ENCODE measurements around the gene TBC1D32.
"Not testable (repeated sequence)": the region's sequence is repeated elsewhere in the genome, so short reads cannot be mapped to it uniquely, and the experiment has no call there.

TBC1D32 gene

GRCh38 chr6:121188356-121188755 lies 145.9 kb downstream of the TBC1D32 start:
- Histone ChIP-seq H3K4me1 (ENCODE audit: control insufficient read depth in 1 of 2, insufficient read depth in 2 of 2, low read length in 2 of 2) (no peaks in the 10 kb centered on the region), H3K27ac (ENCODE audit: low read depth, low read length) (no peak overlapping the region), H3K9ac (ENCODE audit: low read depth in 1 of 2, low read length in 2 of 2) (no peak overlapping the region), H3K4me3 (ENCODE audit: low read depth in 1 of 2, low read length in 2 of 2) (no peak overlapping the region), H3K27me3 (ENCODE audit: control insufficient read depth in 1 of 2, insufficient read depth in 2 of 2, low read length in 2 of 2) (no peaks in the 10 kb centered on the region), H3K36me3 (ENCODE audit: control insufficient read depth in 1 of 2, insufficient read depth in 2 of 2, low read length in 2 of 2) (no peaks in the 10 kb centered on the region), H3K9me3 (ENCODE audit: control insufficient read depth in 1 of 2, low read length in 2 of 2) (no peaks in the 10 kb centered on the region)

DNA sequence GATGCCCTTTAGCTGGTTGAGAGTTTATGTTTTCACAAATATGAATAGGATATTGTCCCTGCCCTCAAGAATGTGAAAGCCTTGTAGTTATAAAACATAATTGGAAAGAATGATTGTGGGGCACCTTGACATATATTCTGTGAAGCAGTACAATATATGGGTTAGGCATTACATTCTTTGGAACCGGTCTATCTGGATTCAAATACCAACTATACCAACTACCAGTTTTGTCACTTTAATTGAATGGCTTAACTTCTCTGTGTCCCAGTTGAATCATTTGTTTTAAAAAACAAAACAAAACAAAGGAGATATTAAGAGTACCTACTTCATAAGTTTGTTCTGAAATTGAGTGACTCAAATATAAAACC lies 146.5 kb downstream of the TBC1D32 start:
- H3K9ac ChIP-seq (ENCODE audit: low read depth in 1 of 2, low read length in 2 of 2): no peak overlapping the region
- no peaks in the 10 kb centered on the region for H3K4me1 ChIP-seq (ENCODE audit: control insufficient read depth in 1 of 2, insufficient read depth in 2 of 2, low read length in 2 of 2)
- no peaks in the 10 kb centered on the region for H3K9me3 ChIP-seq (ENCODE audit: control insufficient read depth in 1 of 2, low read length in 2 of 2)
- H3K27me3 ChIP-seq (ENCODE audit: control insufficient read depth in 1 of 2, insufficient read depth in 2 of 2, low read length in 2 of 2): no peaks in the 10 kb centered on the region
- no peak overlapping the region for H3K4me3 ChIP-seq (ENCODE audit: low read depth in 1 of 2, low read length in 2 of 2)
- H3K27ac ChIP-seq (ENCODE audit: low read depth, low read length): no peak overlapping the region
- H3K36me3 ChIP-seq (ENCODE audit: control insufficient read depth in 1 of 2, insufficient read depth in 2 of 2, low read length in 2 of 2): no peaks in the 10 kb centered on the region

DNA sequence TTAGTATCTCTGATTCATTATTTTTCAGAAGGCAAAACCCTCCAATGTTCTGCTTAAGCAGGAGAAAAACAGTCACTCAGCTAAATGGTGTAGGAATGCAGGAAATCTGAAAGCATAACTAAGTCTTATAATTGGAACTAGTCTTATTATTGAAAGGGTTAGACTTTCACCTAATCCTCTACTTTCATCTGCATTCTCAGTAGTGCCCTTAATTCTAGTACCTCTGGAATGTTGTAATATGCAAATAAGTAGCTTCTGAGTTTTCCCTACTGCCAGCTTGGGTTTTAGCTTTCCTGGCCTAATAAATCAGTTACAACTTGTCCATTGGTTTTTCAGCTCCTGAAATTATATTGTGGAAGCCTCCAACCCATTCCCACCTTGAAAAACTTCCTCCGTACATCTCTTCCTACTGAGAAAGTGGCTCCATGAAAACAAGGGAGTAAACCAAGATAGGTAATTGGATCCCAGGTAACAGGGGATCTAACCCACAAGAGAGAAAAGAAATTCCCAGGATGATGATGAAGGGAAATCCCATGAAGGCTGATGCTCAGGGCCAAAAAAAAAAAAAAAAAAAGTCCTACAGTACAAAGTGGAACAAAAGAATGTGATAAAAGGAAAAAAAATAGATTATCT lies 147.0 kb downstream of the TBC1D32 start:
- Histone ChIP-seq H3K27me3 (ENCODE audit: control insufficient read depth in 1 of 2, insufficient read depth in 2 of 2, low read length in 2 of 2) (no peaks in the 10 kb centered on the region), H3K27ac (ENCODE audit: low read depth, low read length) (no peak overlapping the region)

DNA sequence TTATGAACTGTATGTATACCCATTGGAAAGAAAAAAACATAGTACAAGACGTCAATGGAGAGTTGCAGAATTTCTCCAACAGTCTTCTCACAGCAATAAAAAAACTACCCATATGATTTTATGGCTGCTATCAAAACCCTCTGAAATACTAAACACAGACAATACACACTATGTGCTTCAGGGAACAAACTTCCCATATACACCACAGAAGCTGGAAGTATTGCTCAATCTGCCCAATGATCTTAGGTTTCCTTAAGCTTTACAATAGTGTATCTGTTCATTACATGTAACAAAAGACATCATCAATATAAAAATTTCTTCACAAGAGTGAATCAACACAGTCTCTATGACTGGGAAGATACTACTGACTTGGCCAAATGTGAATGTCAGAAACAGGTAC lies 150.5 kb downstream of the TBC1D32 start:
- Histone ChIP-seq H3K4me1 (ENCODE audit: control insufficient read depth in 1 of 2, insufficient read depth in 2 of 2, low read length in 2 of 2) (no peaks in the 10 kb centered on the region), H3K27ac (ENCODE audit: low read depth, low read length) (no peak overlapping the region), H3K4me3 (ENCODE audit: low read depth in 1 of 2, low read length in 2 of 2) (no peak overlapping the region), H3K9me3 (ENCODE audit: control insufficient read depth in 1 of 2, low read length in 2 of 2) (peaks cover 0 to 3% of the 10 kb centered on the region in 2 donors), H3K27me3 (ENCODE audit: control insufficient read depth in 1 of 2, insufficient read depth in 2 of 2, low read length in 2 of 2) (no peaks in the 10 kb centered on the region), H3K36me3 (ENCODE audit: control insufficient read depth in 1 of 2, insufficient read depth in 2 of 2, low read length in 2 of 2) (no peaks in the 10 kb centered on the region), H3K9ac (ENCODE audit: low read depth in 1 of 2, low read length in 2 of 2) (no peak overlapping the region)

More for the DNA sequence above, 147.0 kb downstream of the TBC1D32 start:
- no peaks in the 10 kb centered on the region for H3K36me3 ChIP-seq (ENCODE audit: control insufficient read depth in 1 of 2, insufficient read depth in 2 of 2, low read length in 2 of 2)
- H3K4me1 ChIP-seq (ENCODE audit: control insufficient read depth in 1 of 2, insufficient read depth in 2 of 2, low read length in 2 of 2): no peaks in the 10 kb centered on the region
- no peak overlapping the region for H3K4me3 ChIP-seq (ENCODE audit: low read depth in 1 of 2, low read length in 2 of 2)
- no peaks in the 10 kb centered on the region for H3K9me3 ChIP-seq (ENCODE audit: control insufficient read depth in 1 of 2, low read length in 2 of 2)
- H3K9ac ChIP-seq (ENCODE audit: low read depth in 1 of 2, low read length in 2 of 2): no peak overlapping the region

- Histone ChIP-seq H3K9me3 (ENCODE audit: control insufficient read depth in 1 of 2, low read length in 2 of 2) (no peaks in the 10 kb centered on the region), H3K4me3 (ENCODE audit: low read depth in 1 of 2, low read length in 2 of 2) (no peak overlapping the region), H3K9ac (ENCODE audit: low read depth in 1 of 2, low read length in 2 of 2) (no peak overlapping the region), H3K36me3 (ENCODE audit: control insufficient read depth in 1 of 2, insufficient read depth in 2 of 2, low read length in 2 of 2) (no peaks in the 10 kb centered on the region), H3K27me3 (ENCODE audit: control insufficient read depth in 1 of 2, insufficient read depth in 2 of 2, low read length in 2 of 2) (no peaks in the 10 kb centered on the region), H3K27ac (ENCODE audit: low read depth, low read length) (no peak overlapping the region), H3K4me1 (ENCODE audit: control insufficient read depth in 1 of 2, insufficient read depth in 2 of 2, low read length in 2 of 2) (no peaks in the 10 kb centered on the region)
These were observed 158.5 kb downstream of the TBC1D32 start for GRCh38 chr6:121175827-121176226.

DNA sequence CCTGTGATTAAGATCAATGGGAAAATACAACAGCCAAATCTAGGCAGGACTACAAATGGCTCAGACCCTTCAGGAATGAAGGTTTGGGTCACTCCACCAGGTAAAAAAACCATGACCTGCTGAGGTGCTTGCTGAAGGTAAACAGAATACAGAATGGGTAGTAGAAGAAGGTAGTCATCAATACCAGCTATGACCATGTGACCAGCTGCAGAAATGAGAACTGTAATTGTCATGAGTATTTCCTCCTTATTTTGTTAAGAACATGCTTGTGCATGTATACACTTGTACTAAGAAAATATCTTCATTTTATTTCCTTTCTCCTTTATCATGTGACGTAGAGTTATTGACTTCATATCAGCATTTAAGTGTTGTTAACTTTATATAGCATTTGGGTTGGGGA lies 161.8 kb downstream of the TBC1D32 start:
- not testable (repeated sequence) for H3K36me3 ChIP-seq (ENCODE audit: control insufficient read depth in 1 of 2, insufficient read depth in 2 of 2, low read length in 2 of 2); H3K9ac ChIP-seq (ENCODE audit: low read depth in 1 of 2, low read length in 2 of 2); H3K4me1 ChIP-seq (ENCODE audit: control insufficient read depth in 1 of 2, insufficient read depth in 2 of 2, low read length in 2 of 2); H3K9me3 ChIP-seq (ENCODE audit: control insufficient read depth in 1 of 2, low read length in 2 of 2); H3K27me3 ChIP-seq (ENCODE audit: control insufficient read depth in 1 of 2, insufficient read depth in 2 of 2, low read length in 2 of 2); H3K4me3 ChIP-seq (ENCODE audit: low read depth in 1 of 2, low read length in 2 of 2); H3K27ac ChIP-seq (ENCODE audit: low read depth, low read length)

- Histone ChIP-seq H3K9ac (ENCODE audit: low read depth in 1 of 2, low read length in 2 of 2) (no peak overlapping the region), H3K36me3 (ENCODE audit: control insufficient read depth in 1 of 2, insufficient read depth in 2 of 2, low read length in 2 of 2) (no peaks in the 10 kb centered on the region), H3K9me3 (ENCODE audit: control insufficient read depth in 1 of 2, low read length in 2 of 2) (no peaks in the 10 kb centered on the region), H3K27me3 (ENCODE audit: control insufficient read depth in 1 of 2, insufficient read depth in 2 of 2, low read length in 2 of 2) (no peaks in the 10 kb centered on the region), H3K4me3 (ENCODE audit: low read depth in 1 of 2, low read length in 2 of 2) (no peak overlapping the region), H3K4me1 (ENCODE audit: control insufficient read depth in 1 of 2, insufficient read depth in 2 of 2, low read length in 2 of 2) (no peaks in the 10 kb centered on the region), H3K27ac (ENCODE audit: low read depth, low read length) (no peak overlapping the region)
These were observed 162.4 kb downstream of the TBC1D32 start for GRCh38 chr6:121171879-121172278.

DNA sequence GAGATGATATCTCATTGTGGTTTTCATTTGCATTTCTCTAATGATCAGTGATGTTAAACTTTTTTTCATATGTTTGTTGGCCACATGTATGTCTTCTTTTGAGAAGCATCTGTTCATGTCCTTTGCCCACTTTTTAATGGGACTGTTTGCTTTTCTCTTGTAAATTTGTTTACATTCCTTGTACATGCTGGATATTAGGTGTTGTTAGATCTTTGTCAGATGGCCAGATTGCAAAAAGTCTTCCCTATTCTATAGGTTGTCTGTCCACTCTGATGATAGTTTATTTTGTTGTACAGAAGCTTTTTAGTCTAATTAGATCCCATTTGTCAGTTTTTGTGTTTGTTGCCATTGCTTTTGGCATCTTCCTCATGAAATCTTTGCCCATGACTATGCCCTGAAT lies 172.4 kb downstream of the TBC1D32 start:
- Histone ChIP-seq H3K27me3 (ENCODE audit: control insufficient read depth in 1 of 2, insufficient read depth in 2 of 2, low read length in 2 of 2) (no peaks in the 10 kb centered on the region), H3K9me3 (ENCODE audit: control insufficient read depth in 1 of 2, low read length in 2 of 2) (peaks cover 2 to 3% of the 10 kb centered on the region in 2 donors), H3K4me3 (ENCODE audit: low read depth in 1 of 2, low read length in 2 of 2) (no peak overlapping the region), H3K4me1 (ENCODE audit: control insufficient read depth in 1 of 2, insufficient read depth in 2 of 2, low read length in 2 of 2) (no peaks in the 10 kb centered on the region), H3K9ac (ENCODE audit: low read depth in 1 of 2, low read length in 2 of 2) (no peak overlapping the region), H3K36me3 (ENCODE audit: control insufficient read depth in 1 of 2, insufficient read depth in 2 of 2, low read length in 2 of 2) (peaks cover 5 to 22% of the 10 kb centered on the region in 2 donors), H3K27ac (ENCODE audit: low read depth, low read length) (no peak overlapping the region)

- H3K4me1 ChIP-seq (ENCODE audit: control insufficient read depth in 1 of 2, insufficient read depth in 2 of 2, low read length in 2 of 2): no peaks in the 10 kb centered on the region
- H3K36me3 ChIP-seq (ENCODE audit: control insufficient read depth in 1 of 2, insufficient read depth in 2 of 2, low read length in 2 of 2): peaks cover 5 to 22% of the 10 kb centered on the region in 2 donors
- H3K27ac ChIP-seq (ENCODE audit: low read depth, low read length): no peak overlapping the region
These were observed 174.0 kb downstream of the TBC1D32 start for GRCh38 chr6:121160276-121160675.

DNA sequence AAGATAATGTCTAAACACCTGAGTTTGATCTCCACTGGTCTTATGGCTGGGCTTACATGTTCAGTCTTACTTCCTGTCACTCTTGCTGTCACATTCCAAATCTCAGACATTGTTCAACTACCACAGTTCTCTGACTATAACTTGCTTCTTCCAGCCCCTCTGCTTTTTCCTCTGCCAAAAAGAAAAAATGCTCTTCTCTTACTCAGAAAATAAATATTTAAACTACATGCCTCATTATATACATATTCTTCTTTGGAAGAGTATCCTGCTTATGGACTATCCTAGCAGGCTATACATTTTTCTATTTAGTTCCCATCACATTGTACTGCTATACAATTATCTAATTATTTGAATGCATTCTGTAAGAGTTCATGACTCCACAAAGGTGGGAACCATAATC lies 175.4 kb downstream of the TBC1D32 start:
- Histone ChIP-seq H3K27me3 (ENCODE audit: control insufficient read depth in 1 of 2, insufficient read depth in 2 of 2, low read length in 2 of 2) (no peaks in the 10 kb centered on the region), H3K36me3 (ENCODE audit: control insufficient read depth in 1 of 2, insufficient read depth in 2 of 2, low read length in 2 of 2) (peaks cover 5 to 25% of the 10 kb centered on the region in 2 donors), H3K9ac (ENCODE audit: low read depth in 1 of 2, low read length in 2 of 2) (no peak overlapping the region), H3K4me1 (ENCODE audit: control insufficient read depth in 1 of 2, insufficient read depth in 2 of 2, low read length in 2 of 2) (no peaks in the 10 kb centered on the region), H3K9me3 (ENCODE audit: control insufficient read depth in 1 of 2, low read length in 2 of 2) (peaks cover 5% of the 10 kb centered on the region in 2 donors), H3K27ac (ENCODE audit: low read depth, low read length) (no peak overlapping the region), H3K4me3 (ENCODE audit: low read depth in 1 of 2, low read length in 2 of 2) (no peak overlapping the region)

More at GRCh38 chr6:121160276-121160675, 174.0 kb downstream of the TBC1D32 start:
- Histone ChIP-seq H3K9me3 (ENCODE audit: control insufficient read depth in 1 of 2, low read length in 2 of 2) (peaks cover 3 to 5% of the 10 kb centered on the region in 2 donors), H3K9ac (ENCODE audit: low read depth in 1 of 2, low read length in 2 of 2) (no peak overlapping the region), H3K4me3 (ENCODE audit: low read depth in 1 of 2, low read length in 2 of 2) (no peak overlapping the region), H3K27me3 (ENCODE audit: control insufficient read depth in 1 of 2, insufficient read depth in 2 of 2, low read length in 2 of 2) (no peaks in the 10 kb centered on the region)

GRCh38 chr6:121158438-121158837 lies 175.8 kb downstream of the TBC1D32 start:
- H3K27ac ChIP-seq (ENCODE audit: low read depth, low read length): no peak overlapping the region
- no peak overlapping the region for H3K4me3 ChIP-seq (ENCODE audit: low read depth in 1 of 2, low read length in 2 of 2)
- peaks cover 5% of the 10 kb centered on the region in 2 donors for H3K9me3 ChIP-seq (ENCODE audit: control insufficient read depth in 1 of 2, low read length in 2 of 2)
- no peaks in the 10 kb centered on the region for H3K4me1 ChIP-seq (ENCODE audit: control insufficient read depth in 1 of 2, insufficient read depth in 2 of 2, low read length in 2 of 2)
- H3K9ac ChIP-seq (ENCODE audit: low read depth in 1 of 2, low read length in 2 of 2): no peak overlapping the region
- H3K36me3 ChIP-seq (ENCODE audit: control insufficient read depth in 1 of 2, insufficient read depth in 2 of 2, low read length in 2 of 2): peaks cover 5 to 27% of the 10 kb centered on the region in 2 donors
- H3K27me3 ChIP-seq (ENCODE audit: control insufficient read depth in 1 of 2, insufficient read depth in 2 of 2, low read length in 2 of 2): no peaks in the 10 kb centered on the region
